GM12892 (cell line): ENCODE measurements around the gene NCKIPSD.
A peak's percentile ranks its signal among the peaks of the same experiment; 100 is the strongest.

ENCODE experiments used
- DNase-seq: peaks from one replicate; pipeline ENCODE4 v3.0.0; 2011; ENCODE audit not compliant: insufficient read length
- FAIRE-seq: peaks from 2 replicates; lab custom pipeline; 2011; peaks lifted over from hg19 to GRCh38; lab: Jason Lieb, UNC
- POLR2A ChIP-seq: IDR thresholded peaks from 2 replicates; pipeline ENCODE4 v1.6.1; 2011; ENCODE audit warnings: low read depth, low read length, control low read depth
- POLR2AphosphoS5 ChIP-seq: IDR thresholded peaks from 2 replicates; pipeline ENCODE4 v1.6.1; 2011; ENCODE audit warnings: low read depth, low read length, control low read depth
- TAF1 ChIP-seq: IDR thresholded peaks from 2 replicates; pipeline ENCODE4 v1.6.1; 2011; ENCODE audit warnings: low read depth, mild to moderate bottlenecking, control low read depth, low read length, borderline replicate concordance

NCKIPSD gene

DNA sequence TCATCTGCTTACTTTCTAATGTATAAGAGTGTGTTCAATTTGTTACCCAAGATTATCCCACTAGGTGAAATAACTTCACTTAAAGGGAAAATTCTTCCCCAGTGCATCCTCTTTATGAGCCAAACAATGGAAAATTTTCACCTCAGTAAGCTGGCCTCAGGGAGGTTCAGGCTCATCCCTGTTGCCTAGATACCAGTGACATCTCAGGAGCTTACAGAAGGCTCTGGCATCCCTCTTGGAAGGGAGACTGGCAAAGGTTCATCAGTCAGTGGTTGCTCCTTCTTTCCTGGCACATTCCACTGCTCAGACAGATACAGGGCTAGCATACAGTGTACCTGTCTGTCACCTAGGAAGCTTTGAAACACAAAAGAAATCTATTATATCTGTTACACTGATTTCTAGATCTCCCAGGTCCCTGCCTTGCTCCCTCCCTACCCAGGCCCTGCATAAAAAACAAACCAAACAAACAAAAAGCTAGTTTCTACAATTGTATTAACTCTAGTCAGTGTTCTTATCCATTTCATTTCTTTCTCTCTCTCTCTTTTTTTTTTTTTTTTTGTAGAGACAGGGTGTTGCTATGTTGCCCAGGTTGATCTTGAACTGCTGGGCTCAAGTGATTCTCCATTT lies 29.6 kb upstream of the NCKIPSD start:
- FAIRE-seq (peak; percentile 9), DNase-seq (no peak)
- TF ChIP-seq POLR2AphosphoS5 (no peak), POLR2A (no peak), TAF1 (no peak)

DNA sequence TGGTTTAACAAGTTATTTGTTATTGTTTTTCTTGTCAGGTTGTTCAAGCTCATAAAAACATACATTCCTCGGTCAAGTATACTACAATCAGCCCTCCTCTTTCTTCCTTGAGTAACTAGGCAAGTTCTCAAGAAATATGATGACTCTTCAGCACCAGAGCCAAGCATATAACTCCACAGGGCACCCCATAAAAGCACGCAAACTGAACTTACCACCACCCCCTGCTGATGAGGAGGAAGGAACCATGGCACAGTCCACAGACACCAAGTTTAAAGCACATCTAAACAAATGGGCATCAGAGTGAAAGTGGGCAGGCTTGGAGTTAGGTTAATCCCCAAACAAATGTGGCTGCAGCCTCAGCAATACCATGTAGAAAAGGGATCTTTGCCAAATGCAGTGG lies 26.0 kb upstream of the NCKIPSD start:
- FAIRE-seq (no peak), DNase-seq (no peak)
- no peak for TF ChIP-seq TAF1
- TF ChIP-seq POLR2AphosphoS5 = no peak
- TF ChIP-seq POLR2A = no peak

DNA sequence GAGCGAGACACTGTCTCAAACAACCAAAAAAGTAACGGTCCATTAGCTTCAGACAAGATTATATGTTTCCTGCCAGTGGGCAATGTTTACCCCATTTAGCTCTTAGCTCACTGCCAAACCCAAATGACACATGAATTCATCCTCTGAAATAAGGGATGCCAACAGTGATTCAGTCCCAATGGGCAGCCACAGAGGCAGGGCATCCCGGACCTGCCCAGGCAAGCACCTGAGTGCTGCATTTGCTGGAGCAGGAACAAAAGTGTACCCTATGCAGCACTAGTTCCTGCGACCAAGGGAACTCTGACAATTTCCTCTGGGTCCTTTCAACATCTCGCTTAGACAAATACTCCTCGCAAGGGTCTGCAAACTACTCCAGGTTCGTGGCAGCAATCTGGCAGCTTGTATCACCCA lies 23.3 kb upstream of the NCKIPSD start:
- no peak for FAIRE-seq
- TF ChIP-seq POLR2A (no peak; the same call in 1 of the 2 replicates), POLR2AphosphoS5 (no peak), TAF1 (no peak)

DNA sequence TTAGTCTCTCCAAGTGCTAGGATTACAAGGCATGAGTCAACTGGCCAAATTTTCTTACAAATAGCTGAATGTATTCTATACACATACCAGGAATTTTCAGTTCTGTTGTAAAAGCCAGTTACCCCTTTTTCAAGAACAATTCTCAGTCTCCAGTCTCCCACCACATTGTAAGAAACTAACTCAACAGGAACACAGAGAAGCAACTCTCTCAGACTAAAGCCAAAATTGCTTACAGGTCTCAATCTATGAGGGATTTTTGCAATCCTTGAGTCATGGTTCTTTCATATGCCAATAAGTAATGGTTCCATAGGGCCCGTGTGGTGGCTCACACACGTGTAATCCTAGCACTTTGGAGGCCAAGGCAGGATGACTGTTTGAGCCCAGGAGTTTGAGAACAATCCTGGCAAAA lies 22.8 kb upstream of the NCKIPSD start:
- no peak for FAIRE-seq
- TF ChIP-seq POLR2AphosphoS5 = no peak; the same call in 1 of the 2 replicates
- no peak for TF ChIP-seq TAF1
- no peak for TF ChIP-seq POLR2A
- no peak for DNase-seq

More for the DNA sequence above, 23.3 kb upstream of the NCKIPSD start:
- no peak for DNase-seq

DNA sequence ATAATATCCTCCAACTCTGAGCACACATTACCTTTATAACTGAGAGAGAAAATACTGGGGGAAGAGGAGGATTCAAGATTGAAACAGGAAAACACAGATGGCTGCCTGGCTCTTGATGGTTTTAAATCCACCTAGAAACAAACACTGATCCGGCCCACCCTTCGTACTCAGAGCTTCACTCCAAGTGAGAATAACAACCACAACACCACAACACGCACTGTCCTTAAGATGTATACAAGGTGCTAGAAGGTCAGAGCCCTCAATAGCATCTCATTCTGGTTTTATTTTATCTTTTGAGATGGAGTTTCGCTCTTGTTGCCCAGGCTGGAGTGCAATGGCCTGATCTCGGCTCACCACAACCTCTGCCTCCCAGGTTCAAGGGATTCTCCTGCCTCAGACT lies 21.4 kb upstream of the NCKIPSD start:
- no peak for DNase-seq
- FAIRE-seq = no peak
- no peak for TF ChIP-seq POLR2AphosphoS5
- TF ChIP-seq POLR2A = no peak
- no peak for TF ChIP-seq TAF1

DNA sequence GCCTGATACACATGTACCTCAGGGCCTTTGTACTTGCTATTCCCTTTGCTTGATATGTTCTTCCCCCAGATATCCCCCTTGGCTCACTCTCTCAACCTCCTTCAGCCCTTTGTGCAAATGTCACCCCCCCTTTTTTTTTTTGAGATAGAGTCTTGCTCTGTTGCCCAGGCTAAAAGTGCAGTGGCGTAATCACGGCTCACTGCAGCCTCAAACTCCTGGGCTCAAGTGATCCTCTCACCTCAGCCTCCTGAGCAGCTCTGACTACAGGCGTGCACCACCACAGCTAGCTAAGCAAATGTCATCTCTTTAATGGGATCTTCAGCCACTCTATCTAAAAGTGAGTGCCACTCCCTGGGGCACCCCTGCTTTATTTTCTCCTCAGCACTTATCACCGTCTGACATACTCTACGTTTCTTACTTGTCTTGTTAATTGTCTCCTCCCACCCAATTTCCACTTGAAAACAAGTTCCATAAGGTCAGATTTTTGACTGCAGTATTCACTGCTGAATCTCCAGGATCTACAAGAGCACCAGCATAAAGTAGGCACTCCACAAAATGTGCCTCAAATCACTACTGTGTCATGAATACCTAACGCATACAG lies 16.7 kb upstream of the NCKIPSD start:
- FAIRE-seq = no peak
- no peak for DNase-seq
- no peak for TF ChIP-seq TAF1
- TF ChIP-seq POLR2AphosphoS5 = no peak
- no peak for TF ChIP-seq POLR2A

DNA sequence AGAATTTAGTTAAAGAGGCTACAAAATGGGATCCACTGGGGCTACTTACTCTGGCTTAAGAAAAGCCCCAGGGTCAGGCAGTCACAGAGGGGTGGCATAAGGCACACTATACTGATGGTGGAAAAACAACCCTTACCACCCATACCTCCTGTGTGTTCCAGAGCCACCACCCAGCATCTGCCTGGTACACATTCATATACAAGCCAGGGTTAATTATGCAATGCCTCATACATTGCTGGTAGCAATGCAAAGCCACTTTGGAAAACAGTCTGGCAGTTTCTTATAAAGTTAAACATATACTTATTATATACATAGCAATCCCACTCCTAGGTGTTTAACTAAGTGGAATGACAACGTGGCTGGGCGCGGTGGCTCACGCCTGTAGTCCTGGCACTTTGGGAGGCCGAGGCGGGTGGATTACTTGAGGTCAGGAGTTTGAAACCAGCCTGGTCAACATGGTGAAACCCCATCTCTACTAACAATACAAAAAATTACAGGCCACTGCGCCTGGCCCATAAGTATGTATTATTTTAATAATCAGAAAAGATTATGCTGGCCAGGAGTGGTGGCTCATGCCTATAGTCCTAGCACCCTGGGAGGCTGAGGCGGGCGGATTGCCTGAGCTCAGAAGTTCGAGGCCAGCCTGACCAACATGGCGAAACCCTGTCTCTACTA lies 15.2 kb upstream of the NCKIPSD start:
- no peak for DNase-seq
- TF ChIP-seq TAF1 (no peak), POLR2A (no peak), POLR2AphosphoS5 (no peak)
- FAIRE-seq = no peak

DNA sequence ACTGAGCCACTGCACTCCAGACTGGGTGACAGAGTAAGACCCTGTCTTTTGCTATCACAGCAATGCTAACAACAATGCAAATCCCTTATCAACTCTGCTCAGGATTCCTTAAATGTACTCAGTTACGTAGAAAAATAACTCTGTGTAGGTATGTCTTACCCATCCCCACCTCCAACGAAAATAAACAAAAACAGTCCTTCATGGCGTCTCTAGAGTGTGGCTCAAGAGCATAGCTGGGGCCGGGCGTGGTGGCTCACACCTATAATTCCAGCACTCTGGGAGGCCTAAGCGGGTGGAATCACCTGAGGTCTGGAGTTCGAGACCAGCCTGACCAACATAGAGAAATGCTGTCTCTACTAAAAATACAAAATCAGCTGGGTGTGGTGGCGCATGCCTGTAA lies 13.2 kb upstream of the NCKIPSD start:
- FAIRE-seq (no peak), DNase-seq (no peak)
- no peak; the same call in 1 of the 2 replicates for TF ChIP-seq POLR2A
- no peak for TF ChIP-seq POLR2AphosphoS5
- no peak for TF ChIP-seq TAF1

DNA sequence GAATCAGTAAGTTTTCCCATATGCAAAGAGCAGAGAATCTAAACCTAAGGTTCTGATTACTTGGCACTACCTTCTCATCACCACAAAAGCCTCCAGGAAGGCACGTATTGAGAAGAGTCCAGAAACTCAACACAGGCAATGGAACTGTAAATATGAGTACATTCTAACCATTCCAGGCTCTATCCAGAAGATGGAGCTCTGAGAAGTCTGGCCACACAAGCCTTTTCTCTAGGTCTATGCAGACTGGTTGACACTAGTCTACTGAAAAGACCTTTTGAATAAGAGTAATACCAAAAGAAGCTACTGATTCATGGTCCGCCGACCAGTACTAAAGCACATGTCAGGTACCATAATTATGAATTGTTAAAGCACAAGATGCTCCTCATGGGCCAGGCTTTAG lies 12.2 kb upstream of the NCKIPSD start:
- no peak for TF ChIP-seq TAF1
- no peak for TF ChIP-seq POLR2AphosphoS5
- TF ChIP-seq POLR2A = no peak
- no peak for FAIRE-seq
- DNase-seq = no peak

DNA sequence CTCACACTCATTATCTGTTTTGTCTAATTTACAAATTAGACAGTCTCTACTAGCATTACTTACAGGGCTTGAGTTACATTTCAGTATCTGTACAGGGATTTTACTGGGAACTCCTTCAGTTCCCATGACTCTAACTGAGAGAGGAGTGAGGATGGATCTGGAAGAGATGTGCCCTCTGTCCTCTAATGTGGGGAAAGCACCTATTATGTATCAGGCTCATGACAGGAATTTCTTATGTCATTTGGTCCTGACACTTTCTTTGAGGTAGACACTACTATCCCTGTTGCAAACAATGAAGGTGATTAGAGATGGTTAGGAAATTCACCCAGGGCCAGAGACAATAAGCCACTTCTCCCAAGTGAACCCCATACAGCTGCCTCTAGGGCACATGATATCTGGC lies 10.9 kb upstream of the NCKIPSD start:
- FAIRE-seq (no peak), DNase-seq (no peak)
- TF ChIP-seq POLR2A (peak; percentile 31; the same call in 1 of the 2 replicates), TAF1 (no peak)

DNA sequence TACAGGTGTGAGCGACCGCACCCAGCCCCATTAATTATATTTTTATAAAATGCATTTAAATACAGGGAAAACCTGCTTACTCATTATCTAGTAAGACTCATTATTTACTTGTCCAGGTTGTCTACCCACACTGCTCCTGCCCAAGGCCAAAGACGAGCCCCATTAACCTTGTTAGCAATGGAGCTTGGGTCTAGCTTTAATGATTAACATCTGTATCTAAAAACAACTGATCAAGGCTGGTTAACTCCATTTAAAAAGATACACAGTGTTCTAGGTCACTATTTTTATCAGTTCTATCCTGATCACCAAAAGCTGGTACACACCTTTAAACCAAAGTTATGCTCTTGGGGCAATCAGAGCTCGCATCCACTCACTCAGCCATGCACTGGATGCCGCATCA lies 10.4 kb upstream of the NCKIPSD start:
- DNase-seq (no peak), FAIRE-seq (no peak)
- TF ChIP-seq POLR2AphosphoS5 (no peak), TAF1 (no peak), POLR2A (no peak)

DNA sequence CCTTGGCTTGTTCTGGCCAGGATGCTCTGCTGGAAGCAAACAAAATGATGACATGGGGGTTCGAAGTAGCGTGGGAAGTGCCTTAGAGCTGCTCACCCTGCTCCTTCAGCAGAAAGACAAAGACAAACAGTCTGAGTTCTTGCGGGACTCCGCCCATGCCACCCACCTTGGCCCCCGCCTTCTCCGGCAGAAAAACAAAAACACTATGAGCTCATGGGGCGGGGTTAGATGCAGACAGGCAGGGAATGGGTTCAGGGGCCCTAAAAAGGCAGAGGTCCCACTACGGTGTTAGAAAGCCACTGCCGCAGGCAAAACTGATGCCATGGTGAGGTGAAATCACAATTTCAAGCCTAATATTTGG lies 9.7 kb upstream of the NCKIPSD start:
- no peak for TF ChIP-seq POLR2AphosphoS5
- TF ChIP-seq POLR2A = no peak
- DNase-seq (no peak), FAIRE-seq (no peak)
